ENCODE data around the gene SUB1.

SUB1 gene

DNA sequence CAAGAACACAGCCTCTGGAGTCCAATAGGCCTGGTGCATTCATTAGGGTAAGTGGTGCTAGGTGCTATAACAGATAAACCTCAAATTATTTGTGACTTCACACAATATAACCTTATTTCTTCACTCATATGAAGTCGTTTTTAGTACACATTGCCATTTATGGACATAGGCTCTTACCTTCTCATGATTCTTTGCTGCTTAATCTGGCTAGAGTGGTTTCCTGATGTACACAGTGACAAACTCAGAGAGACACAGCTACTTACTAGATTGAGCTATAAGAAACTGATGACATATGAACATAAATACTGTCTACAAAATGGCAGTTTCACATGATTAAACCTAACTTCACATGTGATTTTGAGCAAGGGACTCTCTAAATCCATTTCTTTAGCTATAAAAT is 14.2 kb upstream of the SUB1 start:
- no peak for TF ChIP-seq EGR1 (IDR thresholded peaks at IDR 0.05)
- TF ChIP-seq TAF1 (IDR thresholded peaks at IDR 0.05; ENCODE audit: low read depth) = no peak
- no peak for TF ChIP-seq EP300 (IDR thresholded peaks at IDR 0.05; ENCODE audit: borderline replicate concordance)
- TF ChIP-seq, protein P1, sequence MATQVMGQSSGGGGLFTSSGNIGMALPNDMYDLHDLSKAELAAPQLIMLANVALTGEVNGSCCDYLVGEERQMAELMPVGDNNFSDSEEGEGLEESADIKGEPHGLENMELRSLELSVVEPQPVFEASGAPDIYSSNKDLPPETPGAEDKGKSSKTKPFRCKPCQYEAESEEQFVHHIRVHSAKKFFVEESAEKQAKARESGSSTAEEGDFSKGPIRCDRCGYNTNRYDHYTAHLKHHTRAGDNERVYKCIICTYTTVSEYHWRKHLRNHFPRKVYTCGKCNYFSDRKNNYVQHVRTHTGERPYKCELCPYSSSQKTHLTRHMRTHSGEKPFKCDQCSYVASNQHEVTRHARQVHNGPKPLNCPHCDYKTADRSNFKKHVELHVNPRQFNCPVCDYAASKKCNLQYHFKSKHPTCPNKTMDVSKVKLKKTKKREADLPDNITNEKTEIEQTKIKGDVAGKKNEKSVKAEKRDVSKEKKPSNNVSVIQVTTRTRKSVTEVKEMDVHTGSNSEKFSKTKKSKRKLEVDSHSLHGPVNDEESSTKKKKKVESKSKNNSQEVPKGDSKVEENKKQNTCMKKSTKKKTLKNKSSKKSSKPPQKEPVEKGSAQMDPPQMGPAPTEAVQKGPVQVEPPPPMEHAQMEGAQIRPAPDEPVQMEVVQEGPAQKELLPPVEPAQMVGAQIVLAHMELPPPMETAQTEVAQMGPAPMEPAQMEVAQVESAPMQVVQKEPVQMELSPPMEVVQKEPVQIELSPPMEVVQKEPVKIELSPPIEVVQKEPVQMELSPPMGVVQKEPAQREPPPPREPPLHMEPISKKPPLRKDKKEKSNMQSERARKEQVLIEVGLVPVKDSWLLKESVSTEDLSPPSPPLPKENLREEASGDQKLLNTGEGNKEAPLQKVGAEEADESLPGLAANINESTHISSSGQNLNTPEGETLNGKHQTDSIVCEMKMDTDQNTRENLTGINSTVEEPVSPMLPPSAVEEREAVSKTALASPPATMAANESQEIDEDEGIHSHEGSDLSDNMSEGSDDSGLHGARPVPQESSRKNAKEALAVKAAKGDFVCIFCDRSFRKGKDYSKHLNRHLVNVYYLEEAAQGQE (IDR thresholded peaks at IDR 0.05; ENCODE audit: low read depth) = no peak
- TF ChIP-seq ZBTB7A (IDR thresholded peaks at IDR 0.05; ENCODE audit: low read depth) = no peak
- TF ChIP-seq NFIC (IDR thresholded peaks at IDR 0.05) = no peak
- TF ChIP-seq CREB1 (IDR thresholded peaks at IDR 0.05; ENCODE audit: low read depth) = no peak
- TF ChIP-seq FOXM1 (IDR thresholded peaks at IDR 0.05; ENCODE audit: borderline replicate concordance, low read depth) = no peak
- TF ChIP-seq TCF12 (IDR thresholded peaks at IDR 0.05; ENCODE audit: low read depth) = no peak
- no peak for TF ChIP-seq CEBPB (IDR thresholded peaks at IDR 0.05)
- no peak for TF ChIP-seq YY1 (IDR thresholded peaks at IDR 0.05; ENCODE audit: low read depth)
- no peak for TF ChIP-seq RAD21 (IDR thresholded peaks at IDR 0.05; ENCODE audit: low read depth)
- TF ChIP-seq, protein P2, sequence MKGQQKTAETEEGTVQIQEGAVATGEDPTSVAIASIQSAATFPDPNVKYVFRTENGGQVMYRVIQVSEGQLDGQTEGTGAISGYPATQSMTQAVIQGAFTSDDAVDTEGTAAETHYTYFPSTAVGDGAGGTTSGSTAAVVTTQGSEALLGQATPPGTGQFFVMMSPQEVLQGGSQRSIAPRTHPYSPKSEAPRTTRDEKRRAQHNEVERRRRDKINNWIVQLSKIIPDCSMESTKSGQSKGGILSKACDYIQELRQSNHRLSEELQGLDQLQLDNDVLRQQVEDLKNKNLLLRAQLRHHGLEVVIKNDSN (IDR thresholded peaks at IDR 0.05) = no peak
- TF ChIP-seq, protein P3, sequence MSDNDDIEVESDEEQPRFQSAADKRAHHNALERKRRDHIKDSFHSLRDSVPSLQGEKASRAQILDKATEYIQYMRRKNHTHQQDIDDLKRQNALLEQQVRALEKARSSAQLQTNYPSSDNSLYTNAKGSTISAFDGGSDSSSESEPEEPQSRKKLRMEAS (IDR thresholded peaks at IDR 0.05) = no peak

- TF ChIP-seq RAD21 (IDR thresholded peaks at IDR 0.05; ENCODE audit: low read depth) (no peak), EGR1 (IDR thresholded peaks at IDR 0.05) (no peak), EP300 (IDR thresholded peaks at IDR 0.05; ENCODE audit: borderline replicate concordance) (no peak), ZBTB7A (IDR thresholded peaks at IDR 0.05; ENCODE audit: low read depth) (no peak), YY1 (IDR thresholded peaks at IDR 0.05; ENCODE audit: low read depth) (no peak)
Measured at GRCh38 chr5:32572778-32573480, 12.4 kb upstream of the SUB1 start.

GRCh38 chr5:32574540-32575175 is 10.7 kb upstream of the SUB1 start:
- TF ChIP-seq EP300 (IDR thresholded peaks at IDR 0.05; ENCODE audit: borderline replicate concordance) = no peak
- TF ChIP-seq TEAD4 (IDR thresholded peaks at IDR 0.05) = no peak
- no peak for TF ChIP-seq NFIC (IDR thresholded peaks at IDR 0.05)
- TF ChIP-seq EGR1 (IDR thresholded peaks at IDR 0.05) = no peak

DNA sequence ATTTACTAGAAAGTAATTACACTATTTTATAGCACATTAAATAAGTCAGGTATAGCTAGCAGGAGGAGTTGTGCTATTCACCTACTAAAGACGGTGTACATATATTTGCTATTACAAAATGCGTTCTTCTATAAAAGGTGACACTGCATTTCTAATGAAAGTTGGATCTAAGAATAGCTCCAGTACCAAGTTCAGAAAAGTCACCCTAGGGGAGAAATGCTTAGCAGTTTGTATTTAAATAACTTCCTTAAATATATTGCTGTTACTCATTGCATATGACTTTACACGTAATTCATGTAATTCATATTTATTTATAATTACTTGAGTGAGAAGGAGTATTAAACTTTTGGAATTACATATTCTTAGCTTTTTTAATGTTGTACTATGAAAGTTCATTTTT is 7.0 kb upstream of the SUB1 start:
- TF ChIP-seq YY1 (IDR thresholded peaks at IDR 0.05; ENCODE audit: low read depth) (no peak), EGR1 (IDR thresholded peaks at IDR 0.05) (no peak), TCF12 (IDR thresholded peaks at IDR 0.05; ENCODE audit: low read depth) (no peak), TAF1 (IDR thresholded peaks at IDR 0.05; ENCODE audit: low read depth) (no peak), TEAD4 (IDR thresholded peaks at IDR 0.05) (no peak), NFIC (IDR thresholded peaks at IDR 0.05) (no peak), EP300 (IDR thresholded peaks at IDR 0.05; ENCODE audit: borderline replicate concordance) (no peak), RAD21 (IDR thresholded peaks at IDR 0.05; ENCODE audit: low read depth) (no peak), ZBTB7A (IDR thresholded peaks at IDR 0.05; ENCODE audit: low read depth) (no peak), CEBPB (IDR thresholded peaks at IDR 0.05) (no peak)
- TF ChIP-seq, protein P3 (IDR thresholded peaks at IDR 0.05) = no peak
- TF ChIP-seq, protein P1 (IDR thresholded peaks at IDR 0.05; ENCODE audit: low read depth) = no peak
- TF ChIP-seq, protein P2 (IDR thresholded peaks at IDR 0.05) = no peak

GRCh38 chr5:32578764-32579163 is 6.6 kb upstream of the SUB1 start:
- TF ChIP-seq FOXM1 (IDR thresholded peaks at IDR 0.05; ENCODE audit: borderline replicate concordance, low read depth) = no peak
- TF ChIP-seq TAF1 (IDR thresholded peaks at IDR 0.05; ENCODE audit: low read depth) = no peak
- no peak for TF ChIP-seq YY1 (IDR thresholded peaks at IDR 0.05; ENCODE audit: low read depth)
- no peak for TF ChIP-seq TEAD4 (IDR thresholded peaks at IDR 0.05)
- TF ChIP-seq CREB1 (IDR thresholded peaks at IDR 0.05; ENCODE audit: low read depth) = no peak
- TF ChIP-seq, protein P2 (IDR thresholded peaks at IDR 0.05) = no peak
- TF ChIP-seq, protein P1 (IDR thresholded peaks at IDR 0.05; ENCODE audit: low read depth) = no peak
- TF ChIP-seq NFIC (IDR thresholded peaks at IDR 0.05) = no peak
- no peak for TF ChIP-seq CEBPB (IDR thresholded peaks at IDR 0.05)
- TF ChIP-seq RAD21 (IDR thresholded peaks at IDR 0.05; ENCODE audit: low read depth) = no peak
- TF ChIP-seq EP300 (IDR thresholded peaks at IDR 0.05; ENCODE audit: borderline replicate concordance) = no peak
- TF ChIP-seq TCF12 (IDR thresholded peaks at IDR 0.05; ENCODE audit: low read depth) = no peak
